ENCODE results near the gene ACTN3.

- TF ChIP-seq CTCF (IDR thresholded peaks at IDR 0.05; ENCODE audit: insufficient read depth, low read depth, low read length): no peak
- TF ChIP-seq EZH2 (IDR thresholded peaks at IDR 0.05; ENCODE audit: insufficient read depth, low read length): no peak
Observed at GRCh38 chr11:66549696-66550095, 3.0 kb downstream of the ACTN3 start.

All from astrocyte (in vitro differentiated cells and primary cell).